Calu3 (cell line): ENCODE results near the gene KLK13. TPM values are rescaled to one million over a fixed set of nuclear protein-coding genes. Genes with fewer than 3 reads are reported as not detected.

Source experiments
- BruUV-seq: library from RNA; stranded (reverse); fragments of 400-500 nt; replicated peaks from 2 replicates; lab custom pipeline; 2021; lab: Mats Ljungman, UMichigan
- CTCF ChIA-PET: fragments of 300-600 bp; sonication (Branson Sonifier 250); formaldehyde crosslinking; loops from one replicate; lab custom pipeline; 2022; ENCODE audit warnings: antibody characterized with exemption; lab: Charles Lee
- DNase-seq: peaks from one replicate; pipeline ENCODE4 v3.0.0; 2022
- H3K27ac Mint-ChIP-seq: one replicate; pipeline ENCODE4 v1.8.0; 2022; ENCODE audit warnings: mixed read lengths; ENCODE audit not compliant: unreplicated experiment
- H3K27me3 Mint-ChIP-seq: one replicate; pipeline ENCODE4 v1.8.0; 2022; ENCODE audit warnings: mixed read lengths; ENCODE audit not compliant: unreplicated experiment
- H3K36me3 Mint-ChIP-seq: one replicate; pipeline ENCODE4 v1.8.0; 2022; ENCODE audit warnings: mild to moderate bottlenecking, moderate library complexity, mixed read lengths; ENCODE audit not compliant: insufficient read depth, unreplicated experiment
- H3K4me1 Mint-ChIP-seq: one replicate; pipeline ENCODE4 v1.8.0; 2022; ENCODE audit warnings: mild to moderate bottlenecking, low read depth, mixed read lengths; ENCODE audit not compliant: unreplicated experiment
- H3K4me3 Mint-ChIP-seq: one replicate; pipeline ENCODE4 v1.8.0; 2022; ENCODE audit warnings: mild to moderate bottlenecking, low read depth, moderate library complexity, mixed read lengths; ENCODE audit not compliant: unreplicated experiment
- H3K9me3 Mint-ChIP-seq: one replicate; pipeline ENCODE4 v1.8.0; 2022; ENCODE audit warnings: low read depth, mixed read lengths; ENCODE audit not compliant: unreplicated experiment
- intact Hi-C: fragments of 100-400 bp; cut with micrococcal nuclease; formaldehyde crosslinking; loops from one replicate; pipeline ENCODE4 v1.10.0; 2022; ENCODE audit not compliant: unreplicated experiment
- total RNA-seq: library from RNA; stranded (reverse); gene quantifications from 2 replicates; pipeline ENCODE4 v1.2.3, GENCODE V29; 2022
- TF ChIP-seq, protein P1 (sequence below): fragments of 200-600 bp; IDR thresholded peaks from one replicate; pipeline ENCODE4 v1.8.0; 2022; ENCODE audit warnings: antibody characterized with exemption; ENCODE audit not compliant: unreplicated experiment

The KLK13 gene
- total RNA-seq, 1 experiment from 2014 or later, result not detected

DNA sequence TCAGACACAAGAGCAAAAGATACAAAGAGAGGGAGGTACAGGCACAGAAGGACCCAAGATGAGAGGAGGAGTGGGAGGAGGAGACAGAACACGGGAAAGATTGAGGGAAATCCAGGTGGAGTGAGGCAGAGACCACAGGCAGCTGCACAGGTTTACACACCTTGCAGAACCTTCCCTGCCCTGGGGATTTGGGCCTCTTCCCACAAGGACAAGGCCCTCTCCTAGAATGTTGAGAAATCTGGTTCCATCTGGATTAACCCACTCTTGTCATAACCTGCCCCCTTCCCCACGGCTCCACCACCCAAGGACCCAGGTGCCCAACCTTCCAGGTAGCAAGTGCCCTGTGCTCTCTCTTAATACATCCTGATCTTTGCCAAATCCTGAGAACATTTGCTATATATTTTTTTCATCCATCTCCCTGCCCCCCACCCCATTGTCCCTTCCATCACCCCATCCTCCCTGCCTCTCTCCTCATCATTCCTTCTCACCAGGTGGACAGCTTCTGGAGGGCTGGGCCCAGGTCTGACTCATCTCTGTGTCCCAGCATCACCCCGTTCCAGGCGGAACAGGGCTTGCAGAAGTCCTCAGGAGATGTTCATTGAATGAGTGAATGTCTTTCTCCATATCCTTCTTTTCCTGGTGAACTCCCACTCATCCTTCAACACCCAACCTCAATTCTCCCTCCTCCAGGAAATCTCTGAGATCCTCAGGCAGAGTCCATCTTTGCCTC is 54.7 kb downstream of the KLK13 start:
- CTCF ChIA-PET, result interaction anchor here (0.9 kb wide), 1 partner anchor 42 kb away, joined by 7 read pairs; no protein-coding TSS in a partner anchor
- Mint-ChIP-seq H3K27ac (no peak overlapping the region), H3K4me3 (no peak overlapping the region), H3K36me3 (peaks cover 18% of the 10 kb centered on the region), H3K27me3 (peaks cover 50% of the 10 kb centered on the region), H3K9me3 (no peaks in the 10 kb centered on the region), H3K4me1 (peaks cover 25% of the 10 kb centered on the region)
- BruUV-seq, result no TSS peak
- no peak for DNase-seq
- TF ChIP-seq, protein P1, sequence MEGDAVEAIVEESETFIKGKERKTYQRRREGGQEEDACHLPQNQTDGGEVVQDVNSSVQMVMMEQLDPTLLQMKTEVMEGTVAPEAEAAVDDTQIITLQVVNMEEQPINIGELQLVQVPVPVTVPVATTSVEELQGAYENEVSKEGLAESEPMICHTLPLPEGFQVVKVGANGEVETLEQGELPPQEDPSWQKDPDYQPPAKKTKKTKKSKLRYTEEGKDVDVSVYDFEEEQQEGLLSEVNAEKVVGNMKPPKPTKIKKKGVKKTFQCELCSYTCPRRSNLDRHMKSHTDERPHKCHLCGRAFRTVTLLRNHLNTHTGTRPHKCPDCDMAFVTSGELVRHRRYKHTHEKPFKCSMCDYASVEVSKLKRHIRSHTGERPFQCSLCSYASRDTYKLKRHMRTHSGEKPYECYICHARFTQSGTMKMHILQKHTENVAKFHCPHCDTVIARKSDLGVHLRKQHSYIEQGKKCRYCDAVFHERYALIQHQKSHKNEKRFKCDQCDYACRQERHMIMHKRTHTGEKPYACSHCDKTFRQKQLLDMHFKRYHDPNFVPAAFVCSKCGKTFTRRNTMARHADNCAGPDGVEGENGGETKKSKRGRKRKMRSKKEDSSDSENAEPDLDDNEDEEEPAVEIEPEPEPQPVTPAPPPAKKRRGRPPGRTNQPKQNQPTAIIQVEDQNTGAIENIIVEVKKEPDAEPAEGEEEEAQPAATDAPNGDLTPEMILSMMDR, result no peak
- intact Hi-C loops, result loop anchor here (10.0 kb wide), 1 partner anchor 205 kb away; no protein-coding TSS in a partner anchor

GRCh38 chr19:51009061-51009891 is 55.6 kb downstream of the KLK13 start:
- H3K4me1 Mint-ChIP-seq, result peaks cover 25% of the 10 kb centered on the region
- TF ChIP-seq, protein P1, result no peak
- no peak overlapping the region for H3K27ac Mint-ChIP-seq
- intact Hi-C loops, result no loop called here
- no peak for DNase-seq
- H3K4me3 Mint-ChIP-seq, result no peak overlapping the region
- CTCF ChIA-PET, result no interaction called here
- H3K27me3 Mint-ChIP-seq, result peaks cover 60% of the 10 kb centered on the region
- H3K9me3 Mint-ChIP-seq, result no peaks in the 10 kb centered on the region
- H3K36me3 Mint-ChIP-seq, result peaks cover 11% of the 10 kb centered on the region
- BruUV-seq, result no TSS peak

- BruUV-seq, result no TSS peak
- intact Hi-C loops, result no loop called here
- H3K27me3 Mint-ChIP-seq, result peaks cover 78% of the 10 kb centered on the region
- no peak overlapping the region for H3K4me3 Mint-ChIP-seq
- H3K9me3 Mint-ChIP-seq, result no peaks in the 10 kb centered on the region
- H3K36me3 Mint-ChIP-seq, result peaks cover 15% of the 10 kb centered on the region
- CTCF ChIA-PET, result interaction anchor here (0.7 kb wide), 1 partner anchor 12 kb away, joined by 5 read pairs; no protein-coding TSS in a partner anchor
- no peak overlapping the region for H3K27ac Mint-ChIP-seq
- DNase-seq, result no peak
- H3K4me1 Mint-ChIP-seq, result peaks cover 30% of the 10 kb centered on the region
- TF ChIP-seq, protein P1, result no peak
Observed at GRCh38 chr19:51007488-51007887, 57.4 kb downstream of the KLK13 start.

DNA sequence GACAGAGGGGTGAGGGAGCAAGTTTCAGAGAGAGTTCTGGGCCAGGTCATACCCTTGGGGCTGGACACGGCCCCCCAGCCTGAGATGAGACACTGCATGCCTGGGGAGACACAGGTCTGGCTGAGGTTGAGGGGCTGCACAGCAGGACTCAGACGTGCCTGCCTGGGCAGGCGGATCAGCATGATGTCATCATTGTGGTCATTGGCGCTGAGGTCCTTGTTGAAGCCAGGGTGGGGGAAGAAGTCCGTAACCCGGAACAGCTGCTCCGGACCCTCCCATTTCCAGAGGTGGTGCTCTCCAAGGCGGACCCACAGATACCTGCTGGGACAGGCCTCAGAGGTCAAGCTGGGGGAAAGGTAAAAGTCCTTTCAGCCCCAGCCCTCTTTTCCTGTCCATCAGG is 58.5 kb downstream of the KLK13 start:
- no TSS peak for BruUV-seq
- H3K9me3 Mint-ChIP-seq, result no peaks in the 10 kb centered on the region

More for the DNA sequence above, 58.5 kb downstream of the KLK13 start:
- intact Hi-C loops, result no loop called here
- Mint-ChIP-seq H3K27ac (no peak overlapping the region), H3K27me3 (peaks cover 83% of the 10 kb centered on the region), H3K4me1 (peaks cover 41% of the 10 kb centered on the region), H3K4me3 (no peak overlapping the region), H3K36me3 (peaks cover 22% of the 10 kb centered on the region)
- no peak for DNase-seq
- CTCF ChIA-PET, result interaction anchor here (0.6 kb wide), 1 partner anchor 12 kb away, joined by 4 read pairs; no protein-coding TSS in a partner anchor
- TF ChIP-seq, protein P1, result no peak

Other genes starting within 250 kb of the KLK13 start
- not detected in 2 replicates for gene KLK1, start 241.3 kb downstream of the KLK13 start, total RNA-seq
- not detected in 2 replicates for gene KLK15, start 231.5 kb downstream of the KLK13 start, total RNA-seq
- not detected in 2 replicates for gene KLK3, start 210.2 kb downstream of the KLK13 start, total RNA-seq
- gene KLK2, start 191.7 kb downstream of the KLK13 start, total RNA-seq, result not detected in 2 replicates
- not detected in 2 replicates for gene KLK4, start 153.7 kb downstream of the KLK13 start, total RNA-seq
- gene KLK5, start 112.1 kb downstream of the KLK13 start, total RNA-seq, result 0.24 and 0.38 TPM in 2 replicates
- gene KLK6, start 95.5 kb downstream of the KLK13 start, total RNA-seq, result 269 and 350 TPM in 2 replicates
- 6.5 and 7.9 TPM in 2 replicates for gene KLK7, start 81.2 kb downstream of the KLK13 start, total RNA-seq
- 0.71 and 0.91 TPM in 2 replicates for gene KLK8, start 63.5 kb downstream of the KLK13 start, total RNA-seq
- gene KLK10, start 45.4 kb downstream of the KLK13 start, total RNA-seq, result 24.2 and 32.9 TPM in 2 replicates
- 10.8 and 25.1 TPM in 2 replicates for gene KLK11, start 38.5 kb downstream of the KLK13 start, total RNA-seq
- gene KLK12, start 30.1 kb downstream of the KLK13 start, total RNA-seq, result not detected in 2 replicates
- gene KLK14, start 17.8 kb upstream of the KLK13 start, total RNA-seq, result 0.34 and 0.38 TPM in 2 replicates
- 11.3 and 12.0 TPM in 2 replicates for gene CTU1, start 43.3 kb upstream of the KLK13 start, total RNA-seq
- not detected in 2 replicates for gene SIGLEC9, start 59.8 kb upstream of the KLK13 start, total RNA-seq
- not detected in 2 replicates for gene SIGLEC7, start 77.2 kb upstream of the KLK13 start, total RNA-seq
- gene CD33, start 160.0 kb upstream of the KLK13 start, total RNA-seq, result not detected in 2 replicates
- gene SIGLECL1, start 186.0 kb upstream of the KLK13 start, total RNA-seq, result not detected in 2 replicates
- gene IGLON5, start 246.6 kb upstream of the KLK13 start, total RNA-seq, result not detected in 2 replicates